Keratinocyte (primary cell): ENCODE measurements around the gene GPC3. TPM values are rescaled to one million over a fixed set of nuclear protein-coding genes. Genes with fewer than 3 reads are reported as not detected.
A peak's percentile ranks its signal among the peaks of the same experiment; 100 is the strongest.

ENCODE experiments used
- DNase-seq: peaks from one replicate; pipeline ENCODE4 v3.0.0-alpha.2; 2011; ENCODE audit warnings: low read depth, missing footprints, low spot score
- FAIRE-seq: peaks from 2 replicates; lab custom pipeline; 2011; peaks lifted over from hg19 to GRCh38; lab: Jason Lieb, UNC
- H2AFZ ChIP-seq: 2 replicates; pipeline ENCODE4 v1.6.0; 2012; ENCODE audit warnings: low read length, control low read depth, inconsistent platforms; ENCODE audit not compliant: control insufficient read depth
- H3K27ac ChIP-seq: 2 replicates; pipeline ENCODE4 v1.5.1; 2011; ENCODE audit warnings: low read length; ENCODE audit not compliant: control insufficient read depth, insufficient read depth
- H3K27me3 ChIP-seq: 3 replicates; pipeline ENCODE4 v1.6.0; 2011; ENCODE audit warnings: low read length; ENCODE audit not compliant: control insufficient read depth, insufficient read depth; ENCODE audit errors: extremely low read depth
- H3K36me3 ChIP-seq, 2 experiments: 2 replicates in 1 of 2; 3 replicates in 1 of 2; pipeline ENCODE4 v1.5.1; 2011; ENCODE audit warnings: low read length in 2 of 2, mild to moderate bottlenecking in 1 of 2; ENCODE audit not compliant: control insufficient read depth in 2 of 2, insufficient read depth in 2 of 2; ENCODE audit errors: extremely low read depth in 1 of 2
- H3K4me1 ChIP-seq: 3 replicates; pipeline ENCODE4 v1.5.1; 2011; ENCODE audit warnings: low read length; ENCODE audit not compliant: control insufficient read depth, insufficient read depth; ENCODE audit errors: extremely low read depth
- H3K4me2 ChIP-seq: 3 replicates; pipeline ENCODE4 v1.6.0; 2011; ENCODE audit warnings: low read depth, low read length; ENCODE audit not compliant: control insufficient read depth, insufficient read depth; ENCODE audit errors: extremely low read depth
- H3K4me3 ChIP-seq, 3 experiments: fragments of 200-600 bp in 1 of 3; sonication (generic) in 1 of 3; 2 replicates in 2 of 3; 3 replicates in 1 of 3; pipeline ENCODE4 v1.5.1; 2011 to 2016; ENCODE audit warnings: low read length in 3 of 3, mild to moderate bottlenecking in 3 of 3, control low read depth in 2 of 3, inconsistent platforms in 1 of 3, low read depth in 1 of 3, mixed read lengths in 1 of 3, mixed run types in 1 of 3, moderate library complexity in 1 of 3; ENCODE audit not compliant: control insufficient read depth in 2 of 3, insufficient read depth in 2 of 3; ENCODE audit errors: extremely low read depth in 1 of 3
- H3K79me2 ChIP-seq: 2 replicates; pipeline ENCODE4 v1.6.0; 2012; ENCODE audit warnings: low read length; ENCODE audit not compliant: control insufficient read depth, insufficient read depth
- H3K9ac ChIP-seq: 3 replicates; pipeline ENCODE4 v1.6.0; 2011; ENCODE audit warnings: low read length; ENCODE audit not compliant: control insufficient read depth, insufficient read depth; ENCODE audit errors: extremely low read depth
- H3K9me1 ChIP-seq: 3 replicates; pipeline ENCODE4 v1.6.0; 2011; ENCODE audit warnings: low read length; ENCODE audit not compliant: control insufficient read depth, insufficient read depth; ENCODE audit errors: extremely low read depth
- H3K9me3 ChIP-seq: 2 replicates; pipeline ENCODE4 v1.5.1; 2012; ENCODE audit warnings: low read depth, low read length; ENCODE audit not compliant: control insufficient read depth
- H4K20me1 ChIP-seq: 3 replicates; pipeline ENCODE4 v1.6.0; 2011; ENCODE audit warnings: low read length; ENCODE audit not compliant: control insufficient read depth, insufficient read depth; ENCODE audit errors: extremely low read depth
- CTCF ChIP-seq, 3 experiments: IDR thresholded peaks in 1 of 3; conservative IDR thresholded peaks in 1 of 3; optimal IDR thresholded peaks in 1 of 3; 2 replicates in 2 of 3; 3 replicates in 1 of 3; pipeline versions ENCODE3 to v1.5.1; 2011; ENCODE audit warnings: low read length in 3 of 3, mild to moderate bottlenecking in 3 of 3, moderate library complexity in 2 of 3, control low read depth in 1 of 3, inconsistent platforms in 1 of 3; ENCODE audit not compliant: insufficient read depth in 2 of 3; ENCODE audit errors: extremely low read depth in 1 of 3
- EZH2 ChIP-seq: IDR thresholded peaks from one replicate; pipeline ENCODE4 v1.6.1; 2012; ENCODE audit warnings: inconsistent platforms, mild to moderate bottlenecking, low read length, moderate library complexity
- dilution Hi-C: fragments of 300-500 bp; cut with MboI; formaldehyde crosslinking; loops from one replicate; pipeline ENCODE4 v1.7.0; 2020; ENCODE audit warnings: low sequenced_read_pairs; ENCODE audit not compliant: extremely low pct_ligation_motif_present
- polyA plus RNA-seq, 5 experiments: library from polyadenylated mRNA; depleted of rRNA in 3 of 5; stranded (reverse) in 3 of 5; stranded (forward) in 1 of 5; unstranded in 1 of 5; fragments of >200 nt; gene quantifications; 1 replicate in 1 of 5; 2 replicates in 3 of 5; 3 replicates in 1 of 5; pipeline versions ENCODE4 v1.2.1 to v1.2.3, GENCODE V29; 2011 to 2012; ENCODE audit warnings: missing spikeins in 2 of 5, low read depth in 1 of 5, low replicate concordance in 1 of 5

The GPC3 gene
- polyA plus RNA-seq, 1 donor (not counting 4 experiments of a cell fraction or from before 2014, with no cell fraction given), result 0.03 TPM

DNA sequence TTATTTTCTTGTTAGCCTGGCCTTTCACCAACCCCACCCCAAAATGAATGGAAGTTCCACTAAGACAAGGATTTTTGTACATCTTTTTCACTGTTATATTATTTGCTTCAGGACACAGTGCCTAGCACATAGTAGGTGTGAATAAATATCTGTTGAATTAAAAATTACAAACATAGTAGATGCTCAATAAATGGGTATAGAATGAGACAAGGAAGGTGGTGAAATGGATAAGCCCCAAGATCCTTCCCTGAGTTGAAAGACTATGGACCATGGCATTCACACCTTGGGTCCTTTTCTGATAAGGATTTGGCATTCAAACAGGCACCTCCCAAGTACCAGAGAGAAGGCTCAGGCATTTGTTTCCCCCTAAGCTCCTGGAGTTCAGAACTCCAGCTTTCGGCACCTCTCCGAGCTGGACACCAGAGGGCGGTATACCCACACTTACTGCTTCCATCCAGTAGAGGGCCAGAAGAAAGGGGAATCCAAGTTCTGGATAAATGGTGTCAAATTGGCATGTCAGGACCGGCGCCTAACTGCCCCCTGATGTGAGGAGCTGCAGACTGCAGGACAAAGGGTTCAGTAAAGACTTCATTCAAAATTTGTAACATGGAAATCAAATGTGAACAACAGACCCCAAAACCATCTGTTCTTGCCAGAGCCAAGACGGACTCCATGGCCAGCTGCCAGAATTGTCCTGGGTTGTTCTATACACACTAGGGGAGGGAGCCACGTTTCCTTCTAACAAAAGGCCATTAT is 193.0 kb downstream of the GPC3 start:
- peak; percentile 79 for FAIRE-seq

DNA sequence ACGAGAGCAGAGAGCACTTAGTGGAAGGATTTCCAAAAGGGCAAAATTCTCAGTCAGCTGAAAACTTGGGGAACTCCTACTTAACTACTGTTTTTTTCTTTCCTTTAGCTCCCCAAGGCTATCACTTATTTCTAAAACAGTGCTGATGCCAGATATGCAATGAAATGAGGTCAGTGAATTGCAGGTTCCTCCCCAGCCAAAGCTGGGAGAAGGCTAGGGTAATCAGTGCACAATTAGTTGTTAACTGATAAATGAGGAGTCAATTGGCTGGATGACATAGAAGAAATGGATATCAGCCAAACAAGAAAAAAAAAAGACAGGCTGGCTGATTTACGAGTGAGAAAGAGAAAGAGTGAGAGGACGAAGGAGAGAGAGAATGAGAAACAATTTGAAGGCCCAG is 195.6 kb downstream of the GPC3 start:
- Histone ChIP-seq H3K36me3 (no peaks in the 10 kb centered on the region), H3K79me2 (no peaks in the 10 kb centered on the region), H4K20me1 (no peaks in the 10 kb centered on the region), H3K4me3 (no peak overlapping the region), H3K9ac (no peak overlapping the region), H3K27ac (no peak overlapping the region), H2AFZ (no peak overlapping the region), H3K9me1 (no peaks in the 10 kb centered on the region), H3K27me3 (no peaks in the 10 kb centered on the region), H3K4me2 (no peak overlapping the region), H3K9me3 (no peaks in the 10 kb centered on the region), H3K4me1 (peaks cover 2% of the 10 kb centered on the region)
- no peak for TF ChIP-seq CTCF (optimal IDR thresholded peaks at IDR 0.05 in 1 of 3, IDR thresholded peaks at IDR 0.05 in 1 of 3, conservative IDR thresholded peaks at IDR 0.05 in 1 of 3; ENCODE audit: extremely low read depth in 1 of 3, insufficient read depth in 2 of 3, low read length in 3 of 3)
- no peak for TF ChIP-seq EZH2
- FAIRE-seq (no peak), DNase-seq (no peak)
- dilution Hi-C loops, result no loop called here

More for the DNA sequence above, 193.0 kb downstream of the GPC3 start:
- H3K27ac ChIP-seq, result no peak overlapping the region
- H3K9ac ChIP-seq, result no peak overlapping the region
- H3K4me1 ChIP-seq, result no peaks in the 10 kb centered on the region
- no peaks in the 10 kb centered on the region for H3K79me2 ChIP-seq
- no peak overlapping the region for H3K4me3 ChIP-seq
- no peaks in the 10 kb centered on the region for H3K36me3 ChIP-seq
- dilution Hi-C loops, result no loop called here
- TF ChIP-seq CTCF (optimal IDR thresholded peaks at IDR 0.05 in 1 of 3, IDR thresholded peaks at IDR 0.05 in 1 of 3, conservative IDR thresholded peaks at IDR 0.05 in 1 of 3; ENCODE audit: extremely low read depth in 1 of 3, insufficient read depth in 2 of 3, low read length in 3 of 3) (peak; percentile 88 to 100 (median 99)), EZH2 (no peak)
- no peaks in the 10 kb centered on the region for H3K9me3 ChIP-seq
- no peaks in the 10 kb centered on the region for H3K27me3 ChIP-seq
- no peaks in the 10 kb centered on the region for H4K20me1 ChIP-seq
- no peak overlapping the region for H2AFZ ChIP-seq
- no peak overlapping the region for H3K4me2 ChIP-seq
- no peaks in the 10 kb centered on the region for H3K9me1 ChIP-seq
- DNase-seq, result peak; percentile 19
